ENCODE data around the gene TMEM43.

The TMEM43 gene

DNA sequence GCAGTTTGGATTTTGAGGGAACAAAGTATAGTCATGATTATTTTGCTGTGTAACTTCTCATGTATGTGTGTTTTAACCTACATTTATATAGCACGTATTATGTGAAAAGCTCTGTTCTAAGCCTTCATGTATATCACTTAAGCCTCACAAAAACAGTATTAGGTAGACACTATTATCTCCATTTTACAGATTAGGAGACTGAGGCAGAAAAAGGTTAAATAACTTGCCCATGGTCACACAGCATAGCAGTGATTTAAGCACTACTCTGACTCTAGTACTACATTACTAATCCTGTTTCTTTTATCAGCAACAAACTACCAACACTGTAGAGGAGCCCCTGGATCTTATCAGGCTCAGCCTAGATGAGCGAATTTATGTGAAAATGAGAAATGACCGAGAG is 56.4 kb downstream of the TMEM43 start:
- no peak for DNase-seq

DNA sequence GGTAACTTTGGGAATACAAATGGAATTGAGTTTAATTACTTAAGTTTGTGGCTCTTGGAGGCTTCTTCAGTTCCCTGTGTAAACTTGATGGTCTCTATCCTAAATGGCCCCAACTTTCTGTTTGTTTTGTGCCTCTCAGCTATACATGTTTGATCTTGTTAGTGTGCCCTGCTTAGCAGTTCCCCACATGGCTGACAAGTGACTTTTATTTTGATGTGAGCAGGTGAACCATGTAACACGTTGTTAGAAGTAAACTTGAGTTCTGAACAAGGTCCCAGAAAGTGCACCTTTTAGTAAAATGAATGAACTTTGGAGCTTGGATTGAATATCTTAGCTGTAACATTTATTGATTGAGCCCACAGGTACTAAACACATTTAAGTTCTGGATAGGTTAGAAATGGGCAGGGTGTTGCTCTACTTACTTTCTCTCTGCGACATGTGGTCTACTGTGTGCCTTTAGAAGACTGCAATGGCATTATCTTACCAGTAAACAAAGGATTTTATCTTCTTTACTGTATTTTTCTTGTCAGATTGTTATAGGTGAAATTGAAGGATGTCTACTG is 58.2 kb downstream of the TMEM43 start:
- no peak for DNase-seq

DNA sequence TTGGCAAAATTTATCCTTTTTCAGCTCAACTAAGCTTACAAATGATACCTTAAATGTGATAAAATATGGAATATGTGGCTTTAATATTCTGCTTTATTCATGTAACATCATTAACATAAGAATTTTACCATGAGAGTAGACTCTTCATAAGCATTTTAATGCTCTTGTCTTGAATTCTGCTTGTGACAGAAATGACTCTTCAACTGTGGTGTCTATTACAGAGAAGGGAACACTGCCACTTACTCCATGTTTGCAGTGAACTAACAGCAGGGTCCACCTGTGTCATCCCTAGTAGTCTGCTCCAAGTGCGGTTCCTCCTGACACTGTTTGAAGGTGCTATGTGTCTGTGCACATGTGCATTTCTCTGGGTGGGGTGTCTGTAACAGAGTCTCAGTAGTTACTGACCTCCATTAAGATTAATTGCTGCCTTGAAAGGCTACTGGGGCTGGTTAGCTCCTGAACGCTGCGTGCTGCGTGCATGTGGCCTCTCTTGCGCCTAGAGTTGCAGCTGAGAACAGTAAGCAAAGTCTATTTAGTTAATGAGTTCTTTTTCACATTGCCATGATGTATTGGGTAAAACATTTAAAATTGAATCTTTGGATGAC is 62.1 kb downstream of the TMEM43 start:
- DNase-seq = no peak

DNA sequence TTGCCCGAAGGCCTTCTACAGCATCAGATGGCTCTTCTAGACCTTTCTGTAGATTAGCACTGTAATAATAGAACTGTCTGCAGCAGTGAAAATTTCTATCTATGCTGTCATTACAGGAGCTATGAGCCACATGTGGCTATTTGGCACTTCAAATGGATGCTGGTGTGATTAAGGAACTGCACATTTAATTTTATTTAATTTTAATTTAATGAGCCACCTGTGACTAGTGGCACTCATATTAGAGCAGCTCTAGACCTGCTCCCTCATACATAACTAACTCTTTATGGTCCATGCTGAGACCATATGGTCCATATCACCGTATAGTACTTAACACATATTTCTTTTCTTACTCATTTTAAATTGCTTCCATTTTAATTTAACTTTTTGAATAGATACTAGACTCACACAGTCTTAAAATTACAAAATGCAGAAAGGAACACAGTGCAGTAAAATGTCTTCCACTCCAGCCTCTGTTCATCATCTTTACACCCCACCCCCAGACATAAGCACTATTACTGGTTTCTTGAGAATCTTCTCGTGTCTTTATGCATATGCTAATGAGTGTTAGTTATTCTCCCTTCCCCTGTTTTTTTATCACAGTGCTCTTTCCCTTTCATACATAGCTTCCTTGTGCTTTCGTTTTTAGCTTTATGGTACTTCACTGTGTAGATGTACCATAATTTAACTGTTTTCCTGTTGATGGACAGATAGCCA is 63.3 kb downstream of the TMEM43 start:
- DNase-seq = no peak

All from DMS 273 treated with DMSO at 0.1 percent for 48 hours (cell line).